ENCODE measurements around the gene SEPTIN2.

DNA sequence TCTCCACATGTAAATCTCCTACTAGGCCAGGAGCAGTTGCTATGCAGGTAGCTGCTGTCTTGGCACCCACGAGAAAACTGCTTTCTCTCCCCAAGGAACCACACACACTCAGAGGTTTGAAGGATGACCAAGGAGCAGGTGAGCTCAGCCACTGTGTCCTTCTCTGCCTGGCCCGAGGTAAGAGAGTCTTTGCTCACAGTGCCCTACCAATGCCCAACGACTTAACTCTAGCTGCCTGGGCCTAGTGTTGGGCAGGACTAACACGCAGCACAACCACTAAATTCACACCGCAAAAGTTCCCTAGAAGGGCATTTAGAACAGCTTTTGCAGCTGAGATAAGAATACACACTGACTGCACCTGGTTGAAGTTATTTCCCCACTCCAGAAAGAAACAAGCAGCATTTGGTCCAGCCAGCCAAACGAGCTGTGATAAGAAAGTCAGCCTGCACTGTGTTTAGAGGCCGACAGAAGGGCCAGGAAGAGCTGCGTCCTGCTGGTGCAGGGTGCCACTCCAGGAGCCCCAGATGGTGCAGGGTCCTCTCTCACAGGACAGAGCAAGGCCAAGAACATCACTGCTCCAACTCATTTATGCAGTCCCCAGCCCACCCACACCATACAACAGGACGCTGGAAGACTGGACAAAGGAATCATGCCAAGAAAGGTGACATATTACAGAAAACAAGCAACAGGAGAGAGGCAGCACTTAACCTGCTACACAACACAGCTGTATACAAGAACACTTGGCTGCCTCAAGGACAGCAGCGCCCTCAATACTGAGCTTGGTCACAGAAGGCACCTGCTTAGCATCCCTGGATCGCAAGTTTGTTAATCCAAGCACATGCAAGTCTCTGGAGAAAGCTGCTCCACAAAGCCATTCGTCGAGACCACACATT, 12.7 kb upstream of the SEPTIN2 start:
- TF ChIP-seq, protein P1, sequence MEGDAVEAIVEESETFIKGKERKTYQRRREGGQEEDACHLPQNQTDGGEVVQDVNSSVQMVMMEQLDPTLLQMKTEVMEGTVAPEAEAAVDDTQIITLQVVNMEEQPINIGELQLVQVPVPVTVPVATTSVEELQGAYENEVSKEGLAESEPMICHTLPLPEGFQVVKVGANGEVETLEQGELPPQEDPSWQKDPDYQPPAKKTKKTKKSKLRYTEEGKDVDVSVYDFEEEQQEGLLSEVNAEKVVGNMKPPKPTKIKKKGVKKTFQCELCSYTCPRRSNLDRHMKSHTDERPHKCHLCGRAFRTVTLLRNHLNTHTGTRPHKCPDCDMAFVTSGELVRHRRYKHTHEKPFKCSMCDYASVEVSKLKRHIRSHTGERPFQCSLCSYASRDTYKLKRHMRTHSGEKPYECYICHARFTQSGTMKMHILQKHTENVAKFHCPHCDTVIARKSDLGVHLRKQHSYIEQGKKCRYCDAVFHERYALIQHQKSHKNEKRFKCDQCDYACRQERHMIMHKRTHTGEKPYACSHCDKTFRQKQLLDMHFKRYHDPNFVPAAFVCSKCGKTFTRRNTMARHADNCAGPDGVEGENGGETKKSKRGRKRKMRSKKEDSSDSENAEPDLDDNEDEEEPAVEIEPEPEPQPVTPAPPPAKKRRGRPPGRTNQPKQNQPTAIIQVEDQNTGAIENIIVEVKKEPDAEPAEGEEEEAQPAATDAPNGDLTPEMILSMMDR (conservative IDR thresholded peaks at IDR 0.05) = no peak
- no peak for TF ChIP-seq EZH2 (IDR thresholded peaks at IDR 0.05; ENCODE audit: low read depth)
